HEK293T (cell line): ENCODE results near the gene POLD2.

Experiments
- CTCF ChIA-PET: fragments of 350-600 bp; formaldehyde crosslinking; extraction: SDS; loops from one replicate; lab custom pipeline; 2021; ENCODE audit warnings: antibody characterized with exemption, inconsistent platforms; lab: Yijun Ruan, JAX
- POLR2A ChIA-PET: fragments of 350-600 bp; formaldehyde crosslinking; extraction: SDS; loops from one replicate; lab custom pipeline; 2020; ENCODE audit warnings: antibody characterized with exemption, inconsistent platforms; lab: Yijun Ruan, JAX
- DNase-seq: peaks from one replicate; pipeline ENCODE4 v3.0.0; 2012; ENCODE audit warnings: mixed read lengths; ENCODE audit errors: extremely low spot score
- ARNT ChIP-seq: fragments of 450-650 bp; IDR thresholded peaks from 2 replicates; pipeline ENCODE4 v1.6.1; 2017; ENCODE audit warnings: mild to moderate bottlenecking
- BHLHE40 ChIP-seq: fragments of 450-650 bp; IDR thresholded peaks from 2 replicates; pipeline ENCODE4 v1.6.1; 2016; ENCODE audit warnings: mild to moderate bottlenecking, moderate library complexity, borderline replicate concordance
- CTBP1 ChIP-seq: fragments of 450-650 bp; IDR thresholded peaks from 2 replicates; pipeline ENCODE4 v1.6.1; 2016; ENCODE audit warnings: borderline replicate concordance
- ELF4 ChIP-seq: fragments of 450-650 bp; IDR thresholded peaks from 2 replicates; pipeline ENCODE4 v1.6.1; 2017; ENCODE audit warnings: antibody characterized with exemption
- FOXA1 ChIP-seq: fragments of 450-650 bp; IDR thresholded peaks from 2 replicates; pipeline ENCODE4 v1.6.1; 2016; ENCODE audit warnings: mild to moderate bottlenecking
- FOXK2 ChIP-seq: fragments of 450-650 bp; IDR thresholded peaks from 2 replicates; pipeline ENCODE4 v1.6.1; 2016; ENCODE audit warnings: mild to moderate bottlenecking
- FOXM1 ChIP-seq: fragments of 450-650 bp; IDR thresholded peaks from 2 replicates; pipeline ENCODE4 v1.6.1; 2017; ENCODE audit warnings: mild to moderate bottlenecking, borderline replicate concordance
- HDGF ChIP-seq: fragments of 450-650 bp; IDR thresholded peaks from 2 replicates; pipeline ENCODE4 v1.6.1; 2017; ENCODE audit warnings: antibody characterized with exemption, borderline replicate concordance
- L3MBTL2 ChIP-seq: fragments of 450-650 bp; conservative IDR thresholded peaks from 2 replicates; pipeline ENCODE4 v1.6.1; 2016; ENCODE audit warnings: mild to moderate bottlenecking
- LEF1 ChIP-seq: fragments of 450-650 bp; IDR thresholded peaks from 2 replicates; pipeline ENCODE4 v1.6.1; 2017; ENCODE audit warnings: mild to moderate bottlenecking, borderline replicate concordance
- NFRKB ChIP-seq: fragments of 450-650 bp; IDR thresholded peaks from 2 replicates; pipeline ENCODE4 v1.6.1; 2016; ENCODE audit warnings: mild to moderate bottlenecking, moderate library complexity
- PKNOX1 ChIP-seq: fragments of 450-650 bp; IDR thresholded peaks from 2 replicates; pipeline ENCODE4 v1.6.1; 2016
- SP1 ChIP-seq: fragments of 450-650 bp; IDR thresholded peaks from 2 replicates; pipeline ENCODE4 v1.6.1; 2017
- SUZ12 ChIP-seq: fragments of 450-650 bp; IDR thresholded peaks from 2 replicates; pipeline ENCODE4 v1.6.1; 2016; ENCODE audit warnings: mild to moderate bottlenecking
- TARDBP ChIP-seq: fragments of 450-650 bp; IDR thresholded peaks from 2 replicates; pipeline ENCODE4 v1.6.1; 2016
- ZNF384 ChIP-seq: fragments of 450-650 bp; IDR thresholded peaks from 2 replicates; pipeline ENCODE4 v1.6.1; 2016

The POLD2 gene

GRCh38 chr7:44122529-44122928 is 819 bp downstream of the POLD2 start:
- TF ChIP-seq SUZ12 (no peak), PKNOX1 (no peak), HDGF (no peak)
- POLR2A ChIA-PET, result interaction anchor here (0.9 to 3.5 kb wide), 18 partner anchors 8 to 79 kb away, joined by 3 to 24 read pairs (median 5); partner anchors contain the start of genes DBNL and YKT6
- no peak for DNase-seq
- CTCF ChIA-PET, result interaction anchor here (0.6 to 1.4 kb wide), 2 partner anchors 19 to 74 kb away, joined by 3 read pairs; no protein-coding TSS in a partner anchor

- DNase-seq, result no peak
- no peak for TF ChIP-seq PKNOX1
- TF ChIP-seq SP1, result no peak
- no peak for TF ChIP-seq ZNF384
- no peak for TF ChIP-seq FOXK2
- TF ChIP-seq LEF1, result no peak
- no peak for TF ChIP-seq ARNT
- no peak for TF ChIP-seq TARDBP
- CTCF ChIA-PET, result interaction anchor here (1.4 kb wide), 1 partner anchor 75 kb away, joined by 3 read pairs; no protein-coding TSS in a partner anchor
- POLR2A ChIA-PET, result interaction anchor here (1.2 to 2.7 kb wide), 8 partner anchors 11 to 77 kb away, joined by 3 to 24 read pairs (median 5); partner anchors contain the start of gene DBNL
These were observed 1.5 kb downstream of the POLD2 start for GRCh38 chr7:44121761-44122420.

GRCh38 chr7:44120395-44120794 is 3.0 kb downstream of the POLD2 start:
- TF ChIP-seq LEF1, result no peak
- TF ChIP-seq HDGF, result no peak
- no peak for TF ChIP-seq NFRKB
- no peak for TF ChIP-seq SUZ12
- TF ChIP-seq TARDBP, result no peak
- no peak for TF ChIP-seq ARNT
- TF ChIP-seq FOXK2, result no peak
- TF ChIP-seq FOXM1, result no peak
- no peak for TF ChIP-seq ZNF384
- no peak for TF ChIP-seq CTBP1
- POLR2A ChIA-PET, result interaction anchor here (0.9 kb wide), 1 partner anchor 48 kb away, joined by 3 read pairs; no protein-coding TSS in a partner anchor
- CTCF ChIA-PET, result no interaction called here
- DNase-seq, result no peak

GRCh38 chr7:44119829-44120380 is 3.4 kb downstream of the POLD2 start:
- ChIA-PET POLR2A (interaction anchor here (0.9 kb wide), 1 partner anchor 47 kb away, joined by 3 read pairs; no protein-coding TSS in a partner anchor), CTCF (no interaction called here)

GRCh38 chr7:44117801-44118429 is 5.4 kb downstream of the POLD2 start:
- ChIA-PET POLR2A (no interaction called here), CTCF (no interaction called here)
- TF ChIP-seq LEF1 (no peak), NFRKB (no peak), HDGF (no peak), FOXM1 (no peak)
- DNase-seq, result no peak

More at GRCh38 chr7:44119829-44120380, 3.4 kb downstream of the POLD2 start:
- DNase-seq, result no peak
- TF ChIP-seq ARNT (no peak), HDGF (no peak), ELF4 (no peak), SP1 (no peak), LEF1 (no peak), L3MBTL2 (no peak), NFRKB (no peak), FOXK2 (no peak), TARDBP (no peak), CTBP1 (no peak), FOXM1 (no peak), FOXA1 (no peak), SUZ12 (no peak), PKNOX1 (no peak), BHLHE40 (no peak)

- ChIA-PET CTCF (no interaction called here), POLR2A (interaction anchor here (0.7 to 3.2 kb wide), 4 partner anchors 7 to 21 kb away, joined by 3 to 11 read pairs (median 4); partner anchors contain the start of gene POLD2)
- no peak for TF ChIP-seq CTBP1
- TF ChIP-seq BHLHE40, result no peak
- no peak for TF ChIP-seq L3MBTL2
- no peak for TF ChIP-seq ARNT
- DNase-seq, result no peak
These were observed 6.3 kb downstream of the POLD2 start for GRCh38 chr7:44116789-44117666.
